OCI-LY7 (cell line): ENCODE data around the gene PHACTR3. TPM values are rescaled to one million over a fixed set of nuclear protein-coding genes. Genes with fewer than 3 reads are reported as not detected.

Experiments
- BruUV-seq: library from RNA; stranded (reverse); fragments of 400-500 nt; replicated peaks from 2 replicates; lab custom pipeline; 2021; lab: Mats Ljungman, UMichigan
- CTCF ChIA-PET: fragments of 300-600 bp; sonication (Branson Sonifier 250); formaldehyde crosslinking; loops from one replicate; lab custom pipeline; 2022; ENCODE audit warnings: antibody characterized with exemption; ENCODE audit not compliant: unreplicated experiment; lab: Charles Lee
- POLR2A ChIA-PET: fragments of 300-600 bp; sonication (Branson Sonifier 250); formaldehyde crosslinking; loops from one replicate; lab custom pipeline; 2022; ENCODE audit warnings: antibody characterized with exemption; lab: Charles Lee
- DNase-seq: peaks from one replicate; pipeline ENCODE4 v3.0.0-alpha.2; 2015; ENCODE audit warnings: low spot score
- H2AFZ ChIP-seq: fragments of 200-600 bp; sonication (generic), shearing (Covaris generic); 2 replicates; pipeline ENCODE4 v1.6.1; 2014; ENCODE audit warnings: mild to moderate bottlenecking, antibody characterized with exemption, low read length, moderate library complexity
- H3K27ac ChIP-seq: fragments of 200-600 bp; sonication (generic); 2 replicates; pipeline ENCODE4 v1.5.1; 2014; ENCODE audit warnings: mixed run types, low read depth, mild to moderate bottlenecking, moderate library complexity, low read length, inconsistent platforms; ENCODE audit not compliant: poor library complexity, severe bottlenecking
- H3K36me3 ChIP-seq: fragments of 200-600 bp; sonication (generic); 2 replicates; pipeline ENCODE4 v1.6.1; 2014; ENCODE audit warnings: mild to moderate bottlenecking, antibody characterized with exemption, low read length, moderate library complexity, mixed read lengths; ENCODE audit not compliant: insufficient read depth
- H3K4me1 ChIP-seq: fragments of 200-600 bp; sonication (generic); 2 replicates; pipeline ENCODE4 v1.5.1; 2014; ENCODE audit warnings: mild to moderate bottlenecking, low read length; ENCODE audit not compliant: insufficient read depth, poor library complexity, severe bottlenecking
- H3K4me2 ChIP-seq: fragments of 200-600 bp; sonication (generic); 2 replicates; pipeline ENCODE4 v1.6.1; 2014; ENCODE audit warnings: mild to moderate bottlenecking, low read length
- H3K4me3 ChIP-seq: fragments of 200-600 bp; sonication (generic); 2 replicates; pipeline ENCODE4 v1.5.1; 2014; ENCODE audit warnings: mild to moderate bottlenecking, low read depth, low read length; ENCODE audit not compliant: poor library complexity, severe bottlenecking
- H3K79me2 ChIP-seq: fragments of 200-600 bp; sonication (generic); 2 replicates; pipeline ENCODE4 v1.6.1; 2016; ENCODE audit warnings: low read depth, mild to moderate bottlenecking, low read length, moderate library complexity, mixed read lengths; ENCODE audit not compliant: insufficient read depth
- H3K9me2 ChIP-seq: fragments of 200-600 bp; sonication (generic); 2 replicates; pipeline ENCODE4 v1.6.1; 2016; ENCODE audit warnings: mild to moderate bottlenecking, low read length, mixed read lengths; ENCODE audit not compliant: insufficient read depth
- H3K9me3 ChIP-seq: fragments of 200-600 bp; sonication (generic); 2 replicates; pipeline ENCODE4 v1.6.1; 2014; ENCODE audit warnings: mild to moderate bottlenecking, mixed run types, low read length, mixed read lengths
- H4K20me1 ChIP-seq: fragments of 200-600 bp; sonication (generic); 2 replicates; pipeline ENCODE4 v1.6.1; 2014; ENCODE audit warnings: mild to moderate bottlenecking, antibody characterized with exemption, low read length, moderate library complexity, mixed read lengths; ENCODE audit not compliant: insufficient read depth
- CTCF ChIP-seq: fragments of 200-600 bp; sonication (generic); conservative IDR thresholded peaks from 2 replicates; pipeline ENCODE4 v1.5.1; 2014; ENCODE audit warnings: mild to moderate bottlenecking, antibody characterized with exemption, low read length, moderate library complexity, mixed read lengths
- EZH2phosphoT487 ChIP-seq: fragments of 200-600 bp; sonication (generic); IDR thresholded peaks from 2 replicates; pipeline ENCODE4 v1.6.1; 2018; ENCODE audit warnings: low read depth, borderline replicate concordance, mild to moderate bottlenecking, mixed run types, antibody characterized with exemption, low read length, moderate library complexity, mixed read lengths
- intact Hi-C: fragments of 100-400 bp; cut with micrococcal nuclease; formaldehyde crosslinking; loops from one replicate; pipeline ENCODE4 v1.10.0; 2022; ENCODE audit not compliant: unreplicated experiment
- total RNA-seq, 2 experiments: library from RNA; depleted of rRNA in 1 of 2; stranded (reverse); fragments of >200 nt in 1 of 2; shearing (Covaris generic) in 1 of 2; gene quantifications; 2 replicates each; pipeline ENCODE4 v1.2.3, GENCODE V29; 2014 to 2022

PHACTR3 gene
- total RNA-seq, 2 experiments from 2014 or later, result 0.32 TPM; not detected in 1

DNA sequence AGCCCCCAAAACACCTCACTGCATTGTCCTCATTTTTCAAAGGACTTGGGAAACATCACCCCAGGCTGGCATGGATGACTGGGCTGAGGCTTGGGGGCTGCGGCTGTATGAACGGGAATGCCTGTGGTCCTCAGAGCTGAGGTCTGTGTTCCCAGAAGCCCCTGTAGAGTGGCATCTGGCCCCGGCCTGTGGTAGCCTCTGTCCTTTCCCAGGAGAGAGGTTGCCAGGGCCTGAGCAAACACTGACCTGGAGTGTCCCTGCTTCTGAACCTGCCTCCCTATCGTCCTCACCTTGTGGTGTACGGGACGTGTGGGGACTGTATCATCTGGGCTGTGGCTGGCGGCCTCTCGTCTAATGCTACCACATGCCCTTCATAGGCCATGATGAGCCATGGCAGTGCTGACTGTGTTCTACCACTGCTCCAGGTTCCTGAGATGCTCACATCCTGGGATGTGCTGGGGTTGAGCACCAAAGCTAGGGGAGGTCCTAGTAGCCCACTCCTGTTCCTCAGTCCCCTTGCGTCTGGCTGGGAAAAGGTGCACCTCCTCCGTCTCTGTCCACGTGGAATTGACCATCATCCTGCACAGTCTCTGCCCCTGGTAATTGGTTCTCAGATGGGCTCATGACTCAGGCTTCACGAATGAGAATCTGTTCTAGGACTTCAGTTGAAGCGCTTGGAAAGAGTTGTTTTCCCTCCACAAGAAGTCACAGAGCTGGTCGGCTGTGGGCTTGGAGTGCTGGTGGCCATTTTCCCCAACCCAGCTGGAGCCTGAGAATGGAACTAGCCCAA is 27.6 kb downstream of the PHACTR3 start:
- BruUV-seq, result no TSS peak
- Histone ChIP-seq H3K4me2 (no peak overlapping the region), H3K27ac (no peak overlapping the region), H3K9me2 (no peaks in the 10 kb centered on the region), H3K79me2 (no peaks in the 10 kb centered on the region), H2AFZ (no peak overlapping the region), H3K9me3 (no peaks in the 10 kb centered on the region), H4K20me1 (no peaks in the 10 kb centered on the region), H3K4me3 (no peak overlapping the region), H3K36me3 (no peaks in the 10 kb centered on the region), H3K4me1 (no peaks in the 10 kb centered on the region)
- POLR2A ChIA-PET, result no interaction called here
- intact Hi-C loops, result no loop called here
- CTCF ChIA-PET, result no interaction called here
- no peak for DNase-seq
- TF ChIP-seq EZH2phosphoT487 (no peak), CTCF (no peak)

- Histone ChIP-seq H3K36me3 (no peaks in the 10 kb centered on the region), H2AFZ (no peak overlapping the region), H4K20me1 (no peaks in the 10 kb centered on the region), H3K4me2 (no peak overlapping the region), H3K79me2 (no peaks in the 10 kb centered on the region), H3K4me3 (no peak overlapping the region), H3K27ac (no peak overlapping the region), H3K9me2 (no peaks in the 10 kb centered on the region), H3K9me3 (no peaks in the 10 kb centered on the region), H3K4me1 (no peaks in the 10 kb centered on the region)
- intact Hi-C loops, result no loop called here
- ChIA-PET POLR2A (no interaction called here), CTCF (no interaction called here)
- no peak for DNase-seq
- TF ChIP-seq CTCF (no peak), EZH2phosphoT487 (no peak)
- no TSS peak for BruUV-seq
Observed at GRCh38 chr20:59632541-59633113, 28.3 kb downstream of the PHACTR3 start.
